Activated T-helper 1 cell treated with Interleukin-2 at 50 U/mL for 16 hours (primary cell): ENCODE measurements around the gene CASP8AP2.
"Not testable (repeated sequence)": the region's sequence is repeated elsewhere in the genome, so short reads cannot be mapped to it uniquely, and the experiment has no call there.

Experiments
- DNase-seq: peaks from one replicate; pipeline ENCODE4 v3.0.0-alpha.2; 2020; ENCODE audit warnings: low read depth

The CASP8AP2 gene

DNA sequence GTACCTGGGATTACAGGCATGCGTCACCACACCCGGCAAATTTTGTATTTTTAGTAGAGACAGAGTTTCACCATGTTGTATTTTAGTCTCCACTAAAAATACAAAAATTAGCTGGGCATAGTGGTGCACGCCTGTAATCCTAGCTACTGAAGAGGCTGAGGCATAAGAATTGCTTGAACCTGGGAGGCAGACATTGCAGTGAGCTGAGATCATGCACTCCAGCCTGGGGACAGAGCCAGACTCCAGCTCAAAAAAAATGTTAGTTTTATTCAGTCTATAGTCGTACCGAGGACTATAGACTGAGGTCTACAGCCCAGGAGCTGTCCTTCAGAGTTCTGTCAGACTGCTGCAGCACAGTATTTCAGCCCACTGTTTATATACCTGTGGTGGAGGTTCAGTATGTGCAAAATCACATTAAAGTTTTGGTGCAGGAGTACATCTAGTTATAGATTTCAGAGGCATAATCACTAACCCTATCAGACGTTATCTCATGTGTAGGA lies 3.6 kb upstream of the CASP8AP2 start:
- no peak for DNase-seq

DNA sequence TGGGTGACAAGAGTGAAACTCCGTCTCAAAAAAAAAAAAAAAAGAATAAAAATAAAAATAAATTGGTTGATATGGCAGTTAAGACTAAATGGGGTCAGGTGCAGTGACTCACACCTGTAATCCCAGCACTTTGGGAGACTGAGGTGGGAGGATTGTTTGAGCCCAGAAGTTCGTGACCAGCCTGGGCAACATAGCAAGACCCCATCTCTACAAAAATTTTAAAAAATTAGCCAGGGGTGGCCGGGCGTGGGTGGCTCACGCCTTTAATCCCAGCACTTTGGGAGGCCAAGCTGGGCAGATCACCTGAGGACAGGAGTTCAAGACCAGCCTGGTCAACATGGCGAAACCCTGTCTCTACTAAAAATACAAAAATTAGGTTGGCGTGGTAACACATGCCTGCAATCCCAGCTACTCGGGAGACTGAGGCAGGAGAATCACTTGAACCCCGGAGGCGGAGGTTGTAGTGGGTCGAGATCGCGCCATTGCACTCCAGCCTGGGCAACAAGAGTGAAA lies 1.1 kb upstream of the CASP8AP2 start:
- not testable (repeated sequence) for DNase-seq

DNA sequence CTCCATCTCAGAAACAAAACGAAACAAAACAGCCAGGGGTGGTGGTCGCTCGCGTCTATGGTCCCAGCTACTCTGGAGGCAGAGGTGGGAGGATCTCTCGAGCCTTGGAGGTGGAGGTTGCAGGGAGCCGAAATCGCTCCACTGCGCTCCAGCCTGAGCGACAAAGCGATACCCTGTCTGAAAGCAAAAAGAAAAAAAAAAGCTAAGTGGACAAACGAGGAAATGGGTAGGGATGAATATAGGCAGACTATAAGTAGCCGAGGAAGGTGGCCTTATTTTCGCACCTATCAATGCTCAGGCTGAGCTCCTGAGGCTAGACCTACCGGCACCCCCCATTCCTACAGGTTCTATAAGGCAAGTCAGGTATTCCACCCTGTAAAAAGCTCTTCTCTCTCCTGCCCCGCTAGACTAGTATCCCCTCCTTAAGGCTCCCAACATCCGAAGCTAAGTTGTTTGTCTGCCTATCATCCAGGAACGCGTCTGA lies 650 bp upstream of the CASP8AP2 start:
- no peak for DNase-seq

DNA sequence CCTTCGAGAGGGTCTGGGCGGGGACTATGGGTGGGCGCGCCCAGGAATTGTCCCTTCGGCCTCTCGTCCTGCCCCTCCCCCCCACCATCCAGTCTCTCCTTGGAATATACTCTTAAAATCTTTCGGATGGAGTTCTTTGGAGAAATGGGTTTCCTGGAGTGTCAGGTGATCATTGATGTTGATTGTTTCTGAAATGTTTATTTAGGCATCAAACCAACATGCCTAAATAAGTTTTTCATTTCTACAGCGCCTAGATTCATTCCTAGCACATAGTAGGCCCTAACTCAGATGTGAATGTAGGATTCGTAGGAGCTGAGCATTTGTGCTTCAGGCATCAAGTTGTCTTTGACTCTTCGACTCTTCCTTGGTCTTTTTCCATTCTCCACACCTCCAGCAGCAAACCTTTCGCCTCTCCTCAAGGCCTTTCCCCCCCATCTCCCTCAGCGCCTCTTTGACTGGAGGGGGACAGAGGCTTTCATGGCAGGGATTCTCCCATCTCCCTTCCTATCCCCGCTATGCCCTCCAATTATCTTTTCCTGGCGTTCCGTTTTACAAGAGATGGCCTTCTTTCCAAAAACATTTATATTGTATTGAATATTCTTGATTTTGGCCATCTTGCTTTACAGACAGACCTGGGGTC lies 610 bp downstream of the CASP8AP2 start:
- no peak for DNase-seq

DNA sequence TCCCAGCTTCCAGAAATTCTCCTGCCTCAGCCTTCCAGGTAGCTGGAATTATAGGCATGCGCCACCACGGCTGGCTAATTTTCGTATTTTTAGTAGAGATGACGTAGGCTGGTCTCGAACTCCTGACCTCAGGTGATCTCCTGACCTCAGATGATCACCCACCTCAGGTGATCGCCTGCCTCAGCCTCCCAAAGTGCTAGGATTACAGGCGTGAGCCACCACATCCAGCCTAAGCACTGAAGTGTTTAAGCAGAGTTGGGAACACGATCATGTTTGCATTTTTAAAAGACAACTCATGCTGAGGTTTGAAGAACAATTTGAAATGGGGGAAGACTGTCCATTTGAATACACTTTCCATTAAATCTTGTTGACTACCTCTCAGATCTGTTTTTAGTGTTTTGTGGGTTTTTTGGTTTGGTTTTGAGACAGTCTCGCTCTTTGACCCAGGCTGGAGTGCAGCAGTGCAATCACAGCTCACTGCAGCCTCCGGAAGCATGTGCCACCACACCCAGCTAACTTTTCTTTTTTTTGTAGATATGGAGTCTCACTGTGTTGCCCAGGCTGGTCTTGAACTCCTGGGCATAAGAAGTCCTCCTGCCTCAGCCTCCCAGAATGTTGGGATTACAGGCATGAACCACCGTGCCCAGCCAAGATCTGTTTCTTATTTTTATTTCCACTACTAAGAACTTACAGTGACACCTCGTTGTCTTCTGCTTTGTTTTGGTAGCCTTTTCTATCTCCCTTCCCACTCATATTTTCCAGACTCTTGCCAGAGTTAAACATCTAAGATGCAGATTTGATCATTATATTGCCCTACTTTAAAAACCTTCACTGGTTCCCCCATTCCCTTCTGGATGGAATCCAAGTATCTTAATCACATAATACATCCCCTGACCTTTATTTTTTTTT lies 5.5 kb downstream of the CASP8AP2 start:
- DNase-seq, result peak; percentile 30

DNA sequence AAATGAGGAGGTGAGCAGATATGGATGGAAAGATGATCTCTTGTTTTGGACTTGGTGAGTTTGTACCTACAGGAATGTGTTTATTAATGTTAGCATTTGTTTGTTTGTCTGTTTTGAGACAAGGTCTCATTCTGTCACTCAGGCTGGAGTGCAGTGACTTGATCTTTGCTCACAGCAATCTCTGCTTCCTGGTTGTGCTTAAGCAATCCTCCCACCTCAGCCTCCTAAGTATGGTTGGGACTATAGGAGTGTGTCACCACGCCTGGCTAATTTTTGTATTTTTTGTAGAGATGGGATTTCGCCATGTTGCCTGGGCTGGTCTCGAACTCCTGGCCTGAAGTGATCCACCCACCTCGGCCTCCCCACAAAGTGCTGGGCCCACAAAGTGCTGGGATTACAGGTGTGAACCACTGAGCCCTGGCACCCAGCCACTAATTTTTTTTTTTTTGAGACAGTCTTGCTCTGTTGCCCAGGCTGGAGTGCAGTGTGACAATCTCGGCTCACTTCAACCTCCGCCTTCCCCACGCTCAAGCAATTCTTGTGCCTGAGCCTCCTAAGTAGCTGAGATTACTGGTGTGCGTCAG lies 7.1 kb downstream of the CASP8AP2 start:
- DNase-seq, result no peak

DNA sequence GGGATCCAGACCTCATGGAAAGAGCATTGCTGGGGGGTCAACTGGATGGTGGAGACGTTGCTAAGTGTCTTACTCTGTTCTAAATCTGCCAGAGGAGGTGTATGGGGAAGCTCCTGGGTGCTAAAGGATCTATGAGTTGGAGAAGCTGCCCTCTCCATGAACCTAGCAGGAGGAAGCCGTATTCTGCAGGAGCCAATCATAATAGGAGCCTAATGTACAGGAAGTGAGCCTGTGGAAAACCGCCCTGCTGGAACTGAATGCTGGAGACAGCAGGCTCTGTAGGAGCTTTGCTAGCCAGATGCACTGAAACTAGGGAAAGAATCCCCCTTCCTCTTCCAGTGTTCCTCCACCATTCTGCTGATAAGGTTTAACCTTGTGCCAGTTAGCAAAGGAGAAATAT lies 10.9 kb downstream of the CASP8AP2 start:
- no peak for DNase-seq

DNA sequence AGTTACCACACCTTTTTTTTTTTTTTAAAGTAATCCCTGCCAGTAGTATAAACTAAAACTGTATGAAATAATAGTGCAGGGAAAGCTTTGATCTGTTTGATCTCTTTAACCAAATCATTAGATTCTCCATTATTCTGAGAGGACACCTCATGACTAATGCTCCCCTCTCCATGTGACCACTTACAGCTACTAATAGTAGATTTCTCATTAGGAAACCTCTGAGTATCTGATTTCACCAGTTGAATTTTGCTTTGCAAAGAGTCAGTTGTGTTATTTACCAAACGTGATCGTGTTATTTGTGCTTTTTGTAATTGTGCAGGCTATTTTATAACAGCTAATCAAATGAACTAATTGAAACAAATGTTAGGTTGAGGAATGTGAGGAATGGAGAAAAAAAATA lies 12.5 kb downstream of the CASP8AP2 start:
- DNase-seq, result no peak

DNA sequence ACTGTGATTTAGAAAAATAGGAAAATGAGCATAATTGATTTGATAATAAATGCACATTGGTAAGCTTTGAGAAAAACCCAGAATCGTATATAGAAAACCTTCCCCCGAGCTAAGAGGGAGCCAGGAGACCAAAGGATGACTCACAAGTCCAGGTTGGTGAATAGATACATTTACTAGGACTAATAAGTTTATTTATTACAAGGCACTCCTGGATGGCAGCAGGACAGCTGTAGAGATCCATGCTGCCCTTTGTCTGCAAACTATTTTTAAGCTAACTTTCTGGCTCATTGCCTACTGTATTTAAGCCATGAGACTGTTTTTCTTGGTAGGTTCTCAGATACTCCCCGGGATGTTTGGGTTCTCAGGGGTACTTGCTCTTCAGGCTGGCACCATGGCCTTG lies 13.4 kb downstream of the CASP8AP2 start:
- no peak for DNase-seq

DNA sequence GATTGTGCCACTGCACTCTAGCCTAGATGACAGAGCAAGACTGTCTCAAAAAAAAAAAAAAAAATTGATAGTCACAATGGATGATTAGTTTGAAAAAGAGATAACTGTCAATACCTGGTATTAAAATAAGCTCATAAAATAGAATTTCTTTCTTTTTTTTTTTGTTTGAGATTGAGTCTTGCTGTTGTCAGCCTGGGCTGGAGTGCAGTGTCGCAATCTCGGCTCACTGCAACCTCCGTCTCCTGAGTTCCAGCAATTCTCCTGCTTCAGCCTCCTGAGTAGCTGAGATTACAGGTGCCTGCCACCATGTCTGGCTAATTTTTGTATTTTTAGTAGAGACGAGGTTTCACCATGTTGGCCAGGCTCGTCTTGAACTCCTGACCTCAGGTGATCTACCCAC lies 17.8 kb downstream of the CASP8AP2 start:
- not testable (repeated sequence) for DNase-seq

DNA sequence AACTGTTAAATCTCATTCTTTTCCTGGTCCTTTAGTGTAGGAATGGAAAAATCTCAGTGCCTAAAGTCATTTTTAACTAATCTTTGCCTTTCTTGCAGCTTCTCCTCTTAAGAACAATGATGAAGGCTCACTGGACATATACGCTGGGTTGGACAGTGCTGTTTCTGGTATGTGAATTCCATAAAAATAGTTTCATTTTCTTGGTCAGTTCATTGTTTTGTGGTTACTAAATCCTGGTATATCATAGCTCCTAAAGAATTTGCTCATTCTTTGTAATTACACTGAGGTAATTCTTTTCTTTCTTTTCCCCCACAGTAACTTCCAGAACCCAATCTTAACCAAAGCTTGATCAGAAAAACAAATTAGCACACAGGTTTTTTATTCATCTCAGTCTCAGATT lies 23.4 kb downstream of the CASP8AP2 start:
- DNase-seq, result no peak

DNA sequence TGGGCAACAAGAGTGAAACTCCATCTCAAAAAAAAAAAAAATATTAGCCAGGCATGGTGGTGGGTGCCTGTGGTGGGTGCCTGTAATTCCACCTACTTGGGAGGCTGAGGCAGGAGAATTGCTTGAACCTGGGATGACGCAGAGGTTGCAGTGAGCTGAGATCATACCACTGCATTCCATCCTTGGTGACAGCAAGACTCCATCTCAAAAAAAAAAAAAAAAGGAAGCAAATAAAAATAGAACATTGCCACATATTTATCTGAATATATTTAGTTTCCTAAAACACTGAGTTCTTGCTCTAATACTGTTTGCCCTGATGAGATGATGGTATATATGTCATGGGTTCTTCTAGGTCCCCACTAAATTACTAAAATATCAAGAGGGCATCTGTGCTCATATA lies 28.4 kb downstream of the CASP8AP2 start:
- no peak for DNase-seq

DNA sequence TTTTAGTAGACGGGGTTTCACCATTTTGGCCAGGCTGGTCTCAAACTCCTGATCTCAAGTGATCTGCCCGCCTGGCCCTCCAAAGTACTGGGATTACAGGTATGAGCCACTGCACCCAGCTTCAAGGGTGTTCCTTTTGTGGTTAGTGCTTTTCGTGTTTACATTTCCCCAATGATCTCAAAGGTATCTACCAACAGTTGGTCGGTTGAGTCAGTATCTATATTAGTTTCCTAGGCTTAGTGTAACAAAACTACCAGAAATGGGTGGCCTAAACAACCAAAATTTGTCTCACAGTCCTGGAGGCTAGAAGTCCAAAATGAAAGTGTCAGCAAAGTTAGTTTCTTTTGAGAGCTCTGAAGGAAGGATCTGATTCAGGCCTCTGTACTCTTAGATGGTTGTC lies 30.1 kb downstream of the CASP8AP2 start:
- DNase-seq, result no peak

DNA sequence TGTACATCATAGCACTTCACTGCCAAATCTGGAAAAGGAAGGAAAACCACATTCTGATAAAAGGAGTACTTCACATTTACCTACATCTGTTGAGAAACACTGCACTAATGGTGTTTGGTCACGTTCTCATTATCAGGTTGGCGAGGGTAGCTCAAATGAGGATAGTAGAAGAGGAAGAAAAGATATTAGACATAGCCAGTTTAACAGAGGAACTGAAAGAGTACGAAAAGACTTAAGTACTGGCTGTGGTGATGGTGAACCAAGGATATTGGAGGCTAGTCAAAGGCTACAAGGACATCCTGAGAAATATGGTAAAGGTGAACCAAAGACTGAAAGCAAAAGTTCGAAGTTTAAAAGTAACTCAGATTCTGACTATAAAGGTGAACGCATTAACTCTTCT lies 32.6 kb downstream of the CASP8AP2 start:
- DNase-seq, result no peak

DNA sequence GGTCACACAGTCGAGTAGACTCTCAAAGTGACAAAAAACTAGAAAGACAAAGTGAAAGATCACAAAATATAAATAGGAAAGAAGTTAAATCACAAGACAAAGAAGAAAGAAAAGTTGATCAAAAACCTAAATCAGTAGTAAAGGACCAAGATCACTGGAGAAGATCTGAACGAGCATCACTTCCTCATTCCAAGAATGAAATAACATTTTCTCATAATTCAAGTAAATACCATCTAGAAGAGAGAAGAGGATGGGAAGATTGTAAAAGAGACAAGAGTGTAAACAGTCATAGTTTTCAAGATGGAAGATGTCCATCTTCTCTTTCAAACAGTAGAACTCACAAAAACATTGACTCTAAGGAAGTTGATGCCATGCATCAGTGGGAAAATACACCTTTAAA lies 33.0 kb downstream of the CASP8AP2 start:
- no peak for DNase-seq

DNA sequence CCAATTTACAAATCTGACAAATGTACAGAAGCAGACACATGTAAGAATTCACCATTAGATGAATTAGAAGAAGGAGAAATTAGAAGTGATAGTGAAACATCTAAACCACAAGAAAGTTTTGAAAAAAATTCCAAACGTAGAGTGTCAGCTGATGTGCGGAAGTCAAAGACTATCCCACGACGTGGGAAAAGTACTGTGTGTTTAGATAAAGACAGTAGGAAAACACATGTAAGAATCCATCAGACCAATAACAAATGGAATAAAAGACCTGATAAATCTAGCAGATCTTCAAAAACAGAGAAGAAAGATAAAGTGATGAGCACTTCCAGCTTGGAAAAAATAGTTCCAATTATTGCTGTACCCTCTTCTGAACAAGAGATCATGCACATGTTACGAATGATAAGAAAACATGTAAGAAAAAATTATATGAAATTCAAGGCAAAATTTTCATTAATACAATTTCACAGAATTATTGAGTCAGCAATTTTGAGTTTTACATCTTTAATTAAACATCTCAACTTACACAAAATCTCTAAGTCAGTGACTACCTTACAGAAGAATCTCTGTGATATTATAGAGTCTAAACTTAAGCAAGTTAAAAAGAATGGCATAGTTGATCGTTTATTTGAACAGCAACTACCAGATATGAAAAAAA lies 36.5 kb downstream of the CASP8AP2 start:
- no peak for DNase-seq

DNA sequence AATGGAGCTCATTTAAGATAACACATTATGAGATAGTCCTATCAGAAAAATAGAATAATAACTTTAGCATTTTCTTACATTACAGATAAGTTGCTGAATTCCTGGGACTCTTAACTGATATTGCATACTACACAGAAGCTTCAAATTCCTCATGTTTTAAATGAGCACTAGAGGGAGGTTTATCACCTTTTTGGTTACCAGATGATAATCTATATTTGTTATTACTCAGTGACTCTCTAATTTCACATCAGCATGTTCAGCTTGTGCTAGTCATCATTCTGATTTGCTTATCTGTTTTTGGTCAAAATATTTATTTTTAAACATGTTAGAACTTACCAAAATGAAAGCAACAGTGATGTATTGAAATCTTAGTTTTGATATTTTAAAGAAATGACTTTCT lies 44.0 kb downstream of the CASP8AP2 start:
- DNase-seq, result no peak

DNA sequence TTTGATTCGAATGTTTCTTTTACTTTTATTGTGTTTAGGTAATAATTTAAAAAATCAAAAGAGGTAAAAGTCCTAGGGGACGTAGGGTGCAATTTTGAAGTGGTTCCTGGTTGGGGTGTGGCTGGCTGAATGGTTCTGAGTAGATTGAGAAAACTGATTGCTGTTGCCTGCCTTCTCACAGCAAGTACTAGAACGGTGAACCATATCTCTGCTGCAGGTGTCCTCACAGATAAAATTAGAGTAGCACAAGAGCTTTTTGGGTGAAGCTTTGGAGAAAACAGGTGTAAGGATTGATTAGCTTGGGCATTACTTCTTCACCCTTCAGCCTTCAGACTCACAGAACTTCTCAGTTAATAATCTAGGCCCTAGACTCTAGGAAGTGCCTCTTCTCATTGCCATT lies 44.8 kb downstream of the CASP8AP2 start:
- no peak for DNase-seq

DNA sequence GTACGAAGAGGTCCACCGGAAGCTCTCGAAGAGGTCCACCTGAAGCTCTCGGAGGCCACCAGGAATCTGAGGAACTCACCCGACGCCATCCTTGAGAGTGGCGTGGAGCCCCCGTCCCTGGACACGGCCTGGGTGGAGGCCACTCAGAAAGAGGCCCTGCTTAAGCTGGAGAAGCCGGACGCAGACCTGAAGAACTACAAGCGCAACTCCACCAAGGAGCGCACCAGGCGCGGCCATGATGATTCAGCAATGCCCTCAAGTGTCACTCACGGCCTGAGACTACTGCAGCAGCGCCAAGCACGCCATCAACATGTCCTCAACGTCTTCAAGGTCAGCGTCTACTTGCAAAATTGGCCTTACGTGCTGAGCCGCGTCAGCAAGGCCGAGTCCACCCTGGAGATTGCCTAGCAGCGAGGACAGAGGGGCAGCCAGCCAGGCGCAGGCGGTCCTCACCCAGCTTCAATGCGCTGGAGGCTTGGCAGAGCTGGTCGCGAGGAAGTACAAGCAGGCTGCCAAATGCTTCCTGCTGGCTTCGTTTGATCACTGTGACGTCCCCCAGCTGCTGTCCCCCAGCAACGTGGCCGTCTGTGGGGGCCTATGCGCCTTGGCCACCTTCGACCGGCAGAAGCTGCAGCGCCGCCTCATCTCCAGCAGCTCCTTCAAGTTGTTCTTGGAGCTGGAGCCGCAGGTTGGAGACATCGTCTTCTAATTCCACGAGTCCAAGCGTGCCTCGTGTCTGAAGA lies 56.9 kb downstream of the CASP8AP2 start:
- DNase-seq, result no peak

DNA sequence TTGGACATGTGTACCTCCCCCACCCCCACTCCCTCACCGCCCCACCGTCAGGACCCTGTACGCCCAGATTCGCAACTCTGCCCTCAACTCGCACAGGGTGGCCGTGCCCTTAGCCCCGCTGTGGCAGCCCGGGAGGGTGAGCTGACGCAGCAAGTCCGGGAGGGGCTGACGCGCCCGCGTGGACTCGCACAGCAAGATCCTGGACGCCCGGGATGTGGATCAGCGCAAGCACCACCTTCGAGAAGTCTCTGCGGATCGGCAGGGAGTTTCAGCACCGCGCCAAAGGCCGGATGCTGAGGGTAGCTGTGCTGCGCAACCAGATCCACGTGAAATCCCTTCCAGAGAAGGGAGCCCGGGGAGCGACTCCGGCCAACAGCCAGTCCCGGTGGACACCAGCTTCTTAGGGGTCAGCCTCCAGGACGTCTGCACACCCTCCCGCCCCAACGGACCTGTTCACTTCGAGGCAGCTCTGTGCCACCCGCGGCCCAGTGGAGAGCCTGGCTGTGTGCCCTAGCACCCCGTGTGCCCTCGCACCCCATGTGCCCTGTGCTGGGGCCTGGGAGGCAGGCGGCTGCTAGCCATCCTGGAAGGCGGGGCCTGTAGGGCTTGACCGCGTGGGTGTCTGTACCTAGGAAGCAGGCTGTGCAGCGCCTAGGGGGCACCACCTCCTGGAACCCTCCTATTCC lies 57.9 kb downstream of the CASP8AP2 start:
- no peak for DNase-seq

DNA sequence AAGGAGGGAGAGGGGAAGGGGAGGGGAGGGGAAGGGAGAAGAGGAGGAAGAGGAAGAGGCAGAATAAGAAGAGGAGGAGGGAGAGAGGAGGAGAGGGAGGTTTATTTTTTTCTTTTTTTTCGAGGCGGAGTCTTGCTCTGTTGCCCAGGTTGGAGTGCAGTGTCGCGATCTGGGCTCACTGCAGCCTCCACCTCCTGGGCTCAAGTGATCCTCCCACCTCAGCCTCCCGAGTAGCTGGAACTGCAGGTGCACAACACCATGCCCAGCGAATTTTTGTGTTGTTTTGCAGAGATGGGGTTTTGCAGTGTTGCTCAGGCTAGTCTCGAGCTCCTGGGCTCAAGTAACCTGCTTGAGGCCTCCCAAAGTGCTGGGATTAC lies 58.4 kb downstream of the CASP8AP2 start:
- DNase-seq, result no peak
